Measurements from ENCODE around the gene SH3BP2. TPM values are rescaled to one million over a fixed set of nuclear protein-coding genes. Genes with fewer than 3 reads are reported as not detected.

Gene SH3BP2
- total and polyA plus RNA-seq, 7 experiments from 2014 or later: 5.9 to 269 (median 23.1) TPM

GRCh38 chr4:2856266-2856665, 63.4 kb downstream of the SH3BP2 start:
- CTCF ChIA-PET: no interaction called here
- peak overlapping the region in 1 of 10 donors; percentile 36 for H3K4me3 Mint-ChIP-seq

GRCh38 chr4:2857349-2857927, 64.6 kb downstream of the SH3BP2 start:
- ChIA-PET CTCF (no interaction called here), POLR2A (interaction anchor here (0.7 to 1.6 kb wide), 4 partner anchors 14 to 86 kb away, joined by 3 to 7 read pairs (median 4); partner anchors contain the start of gene ADD1)
- Histone ChIP-seq H3K27ac (ENCODE audit: low read depth, low read length) (no peak overlapping the region), H3K36me3 (ENCODE audit: control insufficient read depth in 2 of 3, insufficient read depth in 3 of 3, low read length in 3 of 3) (peaks cover 0 to 16% (median 6%) of the 10 kb centered on the region in 3 experiments), H3K4me1 (ENCODE audit: control insufficient read depth in 2 of 2, insufficient read depth in 2 of 2, low read length in 2 of 2) (peaks cover 29 to 67% of the 10 kb centered on the region in 2 donors), H3K27me3 (ENCODE audit: control insufficient read depth in 2 of 2, insufficient read depth in 2 of 2, low read length in 2 of 2) (no peaks in the 10 kb centered on the region), H3K9me3 (ENCODE audit: control insufficient read depth in 2 of 3, low read length in 3 of 3) (no peaks in the 10 kb centered on the region), H3K4me3 (ENCODE audit: low read length) (no peak overlapping the region)
- ATAC-seq (no peak), DNase-seq (no peak)
- peak overlapping the region in 2 of 10 donors; percentile 32 to 40 for H3K4me3 Mint-ChIP-seq
- H3K36me3 Mint-ChIP-seq: peaks cover 0 to 28% (median 4%) of the 10 kb centered on the region in 5 donors
- H3K9me3 Mint-ChIP-seq: peaks cover 0 to 1% (median 0%) of the 10 kb centered on the region in 11 donors
- intact Hi-C loops (cut with micrococcal nuclease): no loop called here
- peak overlapping the region in 7 of 9 donors; percentile 30 to 86 (median 67) for H3K27ac Mint-ChIP-seq
- no peaks in the 10 kb centered on the region for H3K27me3 Mint-ChIP-seq
- H3K4me1 Mint-ChIP-seq: peaks cover 62 to 90% (median 76%) of the 10 kb centered on the region in 7 donors

More at GRCh38 chr4:2856266-2856665, 63.4 kb downstream of the SH3BP2 start:
- H3K9me3 Mint-ChIP-seq: peaks cover 0 to 1% (median 0%) of the 10 kb centered on the region in 11 donors
- Histone ChIP-seq H3K9me3 (ENCODE audit: control insufficient read depth in 2 of 3, low read length in 3 of 3) (no peaks in the 10 kb centered on the region), H3K4me1 (ENCODE audit: control insufficient read depth in 2 of 2, insufficient read depth in 2 of 2, low read length in 2 of 2) (peaks cover 36 to 66% of the 10 kb centered on the region in 2 donors), H3K36me3 (ENCODE audit: control insufficient read depth in 2 of 3, insufficient read depth in 3 of 3, low read length in 3 of 3) (peaks cover 0 to 16% (median 6%) of the 10 kb centered on the region in 3 experiments), H3K27ac (ENCODE audit: low read depth, low read length) (no peak overlapping the region), H3K4me3 (ENCODE audit: low read length) (no peak overlapping the region), H3K27me3 (ENCODE audit: control insufficient read depth in 2 of 2, insufficient read depth in 2 of 2, low read length in 2 of 2) (no peaks in the 10 kb centered on the region)
- POLR2A ChIA-PET: interaction anchor here (0.6 to 1.6 kb wide), 3 partner anchors 13 to 44 kb away, joined by 3 to 7 read pairs (median 4); partner anchors contain the start of gene ADD1
- H3K4me1 Mint-ChIP-seq: peaks cover 61 to 90% (median 76%) of the 10 kb centered on the region in 7 donors
- intact Hi-C loops (cut with micrococcal nuclease): no loop called here
- H3K27ac Mint-ChIP-seq: peak overlapping the region in 8 of 9 donors; percentile 45 to 92 (median 74)
- no peak for ATAC-seq
- no peaks in the 10 kb centered on the region for H3K27me3 Mint-ChIP-seq
- peaks cover 0 to 26% (median 4%) of the 10 kb centered on the region in 5 donors for H3K36me3 Mint-ChIP-seq
- no peak for DNase-seq

GRCh38 chr4:2858451-2859217, 65.7 kb downstream of the SH3BP2 start:
- H3K4me1 Mint-ChIP-seq: peaks cover 60 to 91% (median 82%) of the 10 kb centered on the region in 7 donors
- Histone ChIP-seq H3K9me3 (ENCODE audit: control insufficient read depth in 2 of 3, low read length in 3 of 3) (no peaks in the 10 kb centered on the region), H3K36me3 (ENCODE audit: control insufficient read depth in 2 of 3, insufficient read depth in 3 of 3, low read length in 3 of 3) (peaks cover 0 to 13% (median 5%) of the 10 kb centered on the region in 3 experiments), H3K27me3 (ENCODE audit: control insufficient read depth in 2 of 2, insufficient read depth in 2 of 2, low read length in 2 of 2) (no peaks in the 10 kb centered on the region), H3K27ac (ENCODE audit: low read depth, low read length) (no peak overlapping the region), H3K4me1 (ENCODE audit: control insufficient read depth in 2 of 2, insufficient read depth in 2 of 2, low read length in 2 of 2) (peaks cover 20 to 60% of the 10 kb centered on the region in 2 donors), H3K4me3 (ENCODE audit: low read length) (no peak overlapping the region)
- DNase-seq: no peak
- ChIA-PET POLR2A (no interaction called here), CTCF (no interaction called here)
- H3K27ac Mint-ChIP-seq: peak overlapping the region in 8 of 9 donors; percentile 1 to 77 (median 44)
- H3K4me3 Mint-ChIP-seq: peak overlapping the region in 2 of 10 donors; percentile 19 to 47
- ATAC-seq: no peak
- H3K27me3 Mint-ChIP-seq: no peaks in the 10 kb centered on the region
- H3K36me3 Mint-ChIP-seq: peaks cover 0 to 28% (median 4%) of the 10 kb centered on the region in 5 donors
- intact Hi-C loops (cut with micrococcal nuclease): no loop called here
- peaks cover 0 to 1% (median 0%) of the 10 kb centered on the region in 11 donors for H3K9me3 Mint-ChIP-seq

- peaks cover 0 to 1% (median 0%) of the 10 kb centered on the region in 11 donors for H3K9me3 Mint-ChIP-seq
- peak overlapping the region in 6 of 9 donors; percentile 28 to 84 (median 60) for H3K27ac Mint-ChIP-seq
- Histone ChIP-seq H3K4me1 (ENCODE audit: control insufficient read depth in 2 of 2, insufficient read depth in 2 of 2, low read length in 2 of 2) (peaks cover 20 to 53% of the 10 kb centered on the region in 2 donors), H3K4me3 (ENCODE audit: low read length) (no peak overlapping the region), H3K27ac (ENCODE audit: low read depth, low read length) (peak overlapping the region; percentile 15), H3K36me3 (ENCODE audit: control insufficient read depth in 2 of 3, insufficient read depth in 3 of 3, low read length in 3 of 3) (peaks cover 0 to 5% (median 0%) of the 10 kb centered on the region in 3 experiments), H3K9me3 (ENCODE audit: control insufficient read depth in 2 of 3, low read length in 3 of 3) (no peaks in the 10 kb centered on the region), H3K27me3 (ENCODE audit: control insufficient read depth in 2 of 2, insufficient read depth in 2 of 2, low read length in 2 of 2) (no peaks in the 10 kb centered on the region)
- CTCF ChIA-PET: interaction anchor here (0.8 kb wide), 1 partner anchor 33 kb away, joined by 3 read pairs; no protein-coding TSS in a partner anchor
- POLR2A ChIA-PET: interaction anchor here (0.8 to 1.2 kb wide), 2 partner anchors 15 to 16 kb away, joined by 3 read pairs; no protein-coding TSS in a partner anchor
- H3K4me3 Mint-ChIP-seq: peak overlapping the region in 6 of 10 donors; percentile 7 to 54 (median 40)
- H3K27me3 Mint-ChIP-seq: no peaks in the 10 kb centered on the region
- peaks cover 57 to 89% (median 84%) of the 10 kb centered on the region in 7 donors for H3K4me1 Mint-ChIP-seq
- intact Hi-C loops (cut with micrococcal nuclease): no loop called here
- no peak for DNase-seq
- ATAC-seq: no peak
- H3K36me3 Mint-ChIP-seq: peaks cover 0 to 24% (median 4%) of the 10 kb centered on the region in 5 donors
These were observed 66.6 kb downstream of the SH3BP2 start for GRCh38 chr4:2859514-2859913.

GRCh38 chr4:2860391-2861348, 67.8 kb downstream of the SH3BP2 start:
- Mint-ChIP-seq H3K9me3 (peaks cover 0 to 1% (median 0%) of the 10 kb centered on the region in 11 donors), H3K27ac (peak overlapping the region in 7 of 9 donors; percentile 37 to 85 (median 70)), H3K4me1 (peaks cover 63 to 92% (median 86%) of the 10 kb centered on the region in 7 donors), H3K27me3 (no peaks in the 10 kb centered on the region), H3K4me3 (peak overlapping the region in 8 of 10 donors; percentile 5 to 61 (median 30)), H3K36me3 (peaks cover 0 to 20% (median 0%) of the 10 kb centered on the region in 5 donors)
- ATAC-seq (no peak), DNase-seq (no peak)
- ChIA-PET CTCF (interaction anchor here (0.5 to 0.8 kb wide), 3 partner anchors 13 to 134 kb away, joined by 3 read pairs; no protein-coding TSS in a partner anchor), POLR2A (interaction anchor here (0.6 to 2.3 kb wide), 4 partner anchors 12 to 18 kb away, joined by 3 to 7 read pairs (median 3); partner anchors contain the start of gene ADD1)
- Histone ChIP-seq H3K36me3 (ENCODE audit: control insufficient read depth in 2 of 3, insufficient read depth in 3 of 3, low read length in 3 of 3) (no peaks in the 10 kb centered on the region), H3K9me3 (ENCODE audit: control insufficient read depth in 2 of 3, low read length in 3 of 3) (no peaks in the 10 kb centered on the region), H3K4me1 (ENCODE audit: control insufficient read depth in 2 of 2, insufficient read depth in 2 of 2, low read length in 2 of 2) (peaks cover 20 to 51% of the 10 kb centered on the region in 2 donors), H3K27me3 (ENCODE audit: control insufficient read depth in 2 of 2, insufficient read depth in 2 of 2, low read length in 2 of 2) (no peaks in the 10 kb centered on the region), H3K27ac (ENCODE audit: low read depth, low read length) (no peak overlapping the region), H3K4me3 (ENCODE audit: low read length) (no peak overlapping the region)
- intact Hi-C loops (cut with micrococcal nuclease): loop anchor here in 1 of 2 donors (1.0 kb wide), 1 partner anchor 34 kb away; no protein-coding TSS in a partner anchor

Data from naive thymus-derived CD4-positive, alpha-beta T cell (primary cell).